ENCODE measurements around the gene UPB1.

DNA sequence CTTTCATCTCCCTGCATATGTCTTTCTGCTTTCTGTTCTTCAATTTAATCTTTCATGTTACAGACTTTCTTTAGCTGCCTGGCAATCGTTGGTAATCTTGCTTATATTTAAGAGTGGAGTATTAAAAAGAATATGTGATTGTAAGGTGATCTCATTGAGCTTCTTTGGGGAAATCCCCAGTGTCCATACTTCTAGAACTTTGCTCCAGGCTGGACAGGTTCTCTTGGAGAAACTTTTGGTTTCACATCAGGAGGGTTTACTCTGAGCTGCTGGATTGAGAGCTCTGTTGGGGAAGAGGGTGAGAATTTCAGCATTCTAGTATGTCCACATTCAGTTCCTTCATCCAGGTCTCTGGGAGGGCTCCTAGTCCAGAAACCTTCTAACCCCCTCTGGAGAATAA, 81.6 kb downstream of the UPB1 start:
- TF ChIP-seq, protein P1, sequence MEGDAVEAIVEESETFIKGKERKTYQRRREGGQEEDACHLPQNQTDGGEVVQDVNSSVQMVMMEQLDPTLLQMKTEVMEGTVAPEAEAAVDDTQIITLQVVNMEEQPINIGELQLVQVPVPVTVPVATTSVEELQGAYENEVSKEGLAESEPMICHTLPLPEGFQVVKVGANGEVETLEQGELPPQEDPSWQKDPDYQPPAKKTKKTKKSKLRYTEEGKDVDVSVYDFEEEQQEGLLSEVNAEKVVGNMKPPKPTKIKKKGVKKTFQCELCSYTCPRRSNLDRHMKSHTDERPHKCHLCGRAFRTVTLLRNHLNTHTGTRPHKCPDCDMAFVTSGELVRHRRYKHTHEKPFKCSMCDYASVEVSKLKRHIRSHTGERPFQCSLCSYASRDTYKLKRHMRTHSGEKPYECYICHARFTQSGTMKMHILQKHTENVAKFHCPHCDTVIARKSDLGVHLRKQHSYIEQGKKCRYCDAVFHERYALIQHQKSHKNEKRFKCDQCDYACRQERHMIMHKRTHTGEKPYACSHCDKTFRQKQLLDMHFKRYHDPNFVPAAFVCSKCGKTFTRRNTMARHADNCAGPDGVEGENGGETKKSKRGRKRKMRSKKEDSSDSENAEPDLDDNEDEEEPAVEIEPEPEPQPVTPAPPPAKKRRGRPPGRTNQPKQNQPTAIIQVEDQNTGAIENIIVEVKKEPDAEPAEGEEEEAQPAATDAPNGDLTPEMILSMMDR (IDR thresholded peaks at IDR 0.05) = no peak
- no peak for TF ChIP-seq POLR2A (IDR thresholded peaks at IDR 0.05)
- no peak for TF ChIP-seq POLR2AphosphoS5 (IDR thresholded peaks at IDR 0.05)

All from sigmoid colon (tissue), 4 donors.